GM18873 (cell line): ENCODE data around the gene CCL11.

Experiments
- ATAC-seq: cut with Tn5 transposase; IDR thresholded peaks from one replicate; pipeline ENCODE4 v1.9.1; 2021; ENCODE audit warnings: mild to moderate bottlenecking, moderate library complexity, moderate number of reproducible peaks; ENCODE audit not compliant: unreplicated experiment, low FRiP score

Gene CCL11

GRCh38 chr17:34285286-34285792 is at the start of gene CCL11:
CCL11 (plus strand) TSS chr17:34285742; CDS start chr17:34285809, 67 bp downstream.
- no peak for ATAC-seq

GRCh38 chr17:34236281-34236892 is 49.2 kb upstream of the CCL11 start:
- ATAC-seq = no peak

GRCh38 chr17:34237458-34237857 is 48.1 kb upstream of the CCL11 start:
- no peak for ATAC-seq

- ATAC-seq = no peak
Observed at GRCh38 chr17:34241062-34241461, 44.5 kb upstream of the CCL11 start.

GRCh38 chr17:34242587-34243363 is 42.8 kb upstream of the CCL11 start:
- ATAC-seq = no peak

- ATAC-seq = no peak
Observed at GRCh38 chr17:34243364-34244320, 41.9 kb upstream of the CCL11 start.

- no peak for ATAC-seq
Observed at GRCh38 chr17:34245351-34245905, 40.1 kb upstream of the CCL11 start.

GRCh38 chr17:34246446-34246845 is 39.1 kb upstream of the CCL11 start:
- ATAC-seq = no peak

- ATAC-seq = no peak
Observed at GRCh38 chr17:34246881-34247280, 38.7 kb upstream of the CCL11 start.

GRCh38 chr17:34248511-34249024 is 37.0 kb upstream of the CCL11 start:
- ATAC-seq = no peak

GRCh38 chr17:34249061-34249460 is 36.5 kb upstream of the CCL11 start:
- no peak for ATAC-seq

- ATAC-seq = no peak
Observed at GRCh38 chr17:34249478-34249877, 36.1 kb upstream of the CCL11 start.

- no peak for ATAC-seq
Observed at GRCh38 chr17:34251186-34251585, 34.4 kb upstream of the CCL11 start.

- no peak for ATAC-seq
Observed at GRCh38 chr17:34252095-34252443, 33.5 kb upstream of the CCL11 start.

GRCh38 chr17:34252444-34253138 is 33.0 kb upstream of the CCL11 start:
- no peak for ATAC-seq

- ATAC-seq = no peak
Observed at GRCh38 chr17:34253139-34253525, 32.4 kb upstream of the CCL11 start.

GRCh38 chr17:34254146-34254545 is 31.4 kb upstream of the CCL11 start:
- no peak for ATAC-seq

GRCh38 chr17:34254651-34255380 is 30.7 kb upstream of the CCL11 start, which contains the start of gene CCL2:
CCL2 (plus strand) TSS chr17:34255285; CDS start chr17:34255350, 65 bp downstream.
- no peak for ATAC-seq

GRCh38 chr17:34255381-34255732 is 30.2 kb upstream of the CCL11 start:
- ATAC-seq = no peak
